GM12878 (cell line): Measurements from ENCODE around the gene ADD1. TPM values are rescaled to one million over a fixed set of nuclear protein-coding genes. Genes with fewer than 3 reads are reported as not detected.

ENCODE experiments used
- BCL11A ChIP-seq: IDR thresholded peaks from 2 replicates; pipeline ENCODE4 v1.6.1; 2011; ENCODE audit warnings: low read depth, low read length
- CEBPB ChIP-seq, 2 experiments: fragments of 150-350 bp in 1 of 2; IDR thresholded peaks; 2 replicates each; pipeline ENCODE4 v1.6.1; 2012 to 2014; ENCODE audit warnings: low read depth in 2 of 2, low read length in 2 of 2, borderline replicate concordance in 1 of 2, inconsistent platforms in 1 of 2
- CREM ChIP-seq: IDR thresholded peaks from 2 replicates; pipeline ENCODE4 v1.6.1; 2014; ENCODE audit warnings: antibody characterized with exemption, low read depth
- EED ChIP-seq: sonication (generic); IDR thresholded peaks from 2 replicates; pipeline ENCODE4 v1.6.1; 2016; ENCODE audit warnings: antibody characterized with exemption, low read depth
- EGR1 ChIP-seq, 2 experiments: IDR thresholded peaks; 1 replicate in 1 of 2; 2 replicates in 1 of 2; pipeline ENCODE4 v1.6.1; 2011 to 2012; ENCODE audit warnings: low read depth in 2 of 2, low read length in 2 of 2, borderline replicate concordance in 1 of 2, mild to moderate bottlenecking in 1 of 2, moderate library complexity in 1 of 2
- EP300 ChIP-seq, 2 experiments: fragments of 150-350 bp in 1 of 2; IDR thresholded peaks; 2 replicates each; pipeline ENCODE4 v1.6.1; 2011 to 2012; ENCODE audit warnings: low read depth in 2 of 2, low read length in 2 of 2, borderline replicate concordance in 1 of 2, improper control_type of control experiment in 1 of 2, inconsistent platforms in 1 of 2; ENCODE audit not compliant: control insufficient read depth in 1 of 2
- FOS ChIP-seq: IDR thresholded peaks from 3 replicates; pipeline ENCODE4 v1.6.1; 2011; ENCODE audit warnings: borderline replicate concordance; ENCODE audit not compliant: insufficient read length; ENCODE audit errors: extremely low read depth
- GATAD2B ChIP-seq: fragments of 450-650 bp; conservative IDR thresholded peaks from 2 replicates; pipeline ENCODE4 v1.6.1; 2017; ENCODE audit warnings: low read depth, mild to moderate bottlenecking, moderate library complexity
- HDAC6 ChIP-seq: fragments of 200-600 bp; sonication (generic); IDR thresholded peaks from one replicate; pipeline ENCODE4 v1.8.0; 2017; ENCODE audit warnings: antibody characterized with exemption; ENCODE audit not compliant: unreplicated experiment
- KLF5 ChIP-seq: fragments of 450-650 bp; IDR thresholded peaks from 2 replicates; pipeline ENCODE4 v1.6.1; 2014; ENCODE audit warnings: mild to moderate bottlenecking; ENCODE audit not compliant: partially characterized antibody
- MEF2B ChIP-seq: fragments of 450-650 bp; IDR thresholded peaks from 2 replicates; pipeline ENCODE4 v1.6.1; 2018; ENCODE audit warnings: mild to moderate bottlenecking, moderate library complexity; ENCODE audit not compliant: partially characterized antibody, poor library complexity, severe bottlenecking
- MYC ChIP-seq: IDR thresholded peaks from 2 replicates; pipeline ENCODE4 v1.6.1; 2011; ENCODE audit warnings: mild to moderate bottlenecking, low read length, moderate library complexity, inconsistent platforms; ENCODE audit not compliant: insufficient read depth, insufficient replicate concordance, insufficient read length, severe bottlenecking
- NFIC ChIP-seq: IDR thresholded peaks from 2 replicates; pipeline ENCODE4 v1.6.1; 2012; ENCODE audit warnings: low read depth, mild to moderate bottlenecking, inconsistent platforms, low read length, moderate library complexity
- NR2C1 ChIP-seq: fragments of 450-650 bp; IDR thresholded peaks from 2 replicates; pipeline ENCODE4 v1.6.1; 2017; ENCODE audit warnings: antibody characterized with exemption, mild to moderate bottlenecking, moderate library complexity
- NRF1 ChIP-seq: conservative IDR thresholded peaks from 2 replicates; pipeline ENCODE4 v1.6.1; 2011; ENCODE audit warnings: mild to moderate bottlenecking, low read depth, low read length, improper control_type of control experiment
- POLR2A ChIP-seq: IDR thresholded peaks from 2 replicates; pipeline ENCODE4 v1.6.1; 2011; ENCODE audit warnings: low read depth, mild to moderate bottlenecking, low read length
- POU2F2 ChIP-seq: IDR thresholded peaks from 3 replicates; pipeline ENCODE4 v1.6.1; 2011; ENCODE audit warnings: low read depth, mild to moderate bottlenecking, low read length, borderline replicate concordance
- RELA ChIP-seq: fragments of 450-650 bp; IDR thresholded peaks from 2 replicates; pipeline ENCODE4 v1.8.0; 2014; ENCODE audit warnings: borderline replicate concordance; ENCODE audit not compliant: partially characterized antibody
- RUNX3 ChIP-seq: IDR thresholded peaks from 2 replicates; pipeline ENCODE4 v1.6.1; 2012; ENCODE audit warnings: low read length, inconsistent platforms
- SMARCA5 ChIP-seq: fragments of 450-650 bp; IDR thresholded peaks from 2 replicates; pipeline ENCODE4 v1.6.1; 2017; ENCODE audit warnings: mild to moderate bottlenecking
- ZNF207 ChIP-seq: fragments of 450-650 bp; IDR thresholded peaks from 2 replicates; pipeline ENCODE4 v1.6.1; 2014; ENCODE audit warnings: antibody characterized with exemption, mild to moderate bottlenecking, borderline replicate concordance
- polyA plus RNA-seq, 11 experiments: library from polyadenylated mRNA; depleted of rRNA in 4 of 11; unstranded in 6 of 11; stranded (reverse) in 5 of 11; fragments of >200 nt; fragmentation: Nextera tagmentation in 4 of 11; fragmentation: Illumina TruSeq in 1 of 11; extraction: Ambion mirVana in 4 of 11; extraction: Trizol in 1 of 11; gene quantifications; 1 replicate in 1 of 11; 2 replicates in 10 of 11; pipeline versions ENCODE4 v1.2.1 to v1.2.3, GENCODE V29; 2011 to 2016; ENCODE audit warnings: inconsistent platforms in 2 of 11, missing spikeins in 2 of 11, low read depth in 1 of 11
- total RNA-seq, 4 experiments: library from RNA; depleted of rRNA in 3 of 4; stranded (reverse); fragments of >200 nt in 3 of 4; fragmentation: Illumina TruSeq in 1 of 4; extraction: Trizol in 1 of 4; gene quantifications; 2 replicates each; pipeline versions ENCODE4 v1.2.1 to v1.2.3, GENCODE V29; 2013 to 2021
- TF ChIP-seq, protein P1 (sequence below): fragments of 450-650 bp; formaldehyde crosslinking; IDR thresholded peaks from 2 replicates; pipeline ENCODE4 v1.5.0; 2022; ENCODE audit warnings: mild to moderate bottlenecking, missing genetic modification characterization
- TF ChIP-seq, protein P2 (sequence below): fragments of 450-650 bp; IDR thresholded peaks from 2 replicates; pipeline ENCODE4 v1.6.1; 2018; ENCODE audit warnings: borderline replicate concordance, mild to moderate bottlenecking; ENCODE audit not compliant: partially characterized antibody
- TF ChIP-seq, protein P3 (sequence below): fragments of 450-650 bp; IDR thresholded peaks from 2 replicates; pipeline ENCODE4 v1.6.1; 2016; ENCODE audit warnings: mild to moderate bottlenecking

The ADD1 gene
- total and polyA plus RNA-seq, 10 of the 15 experiments (the other 5 are each of a cell fraction or from before 2014, with no cell fraction given), result 21.6 to 182 (median 105) TPM

DNA sequence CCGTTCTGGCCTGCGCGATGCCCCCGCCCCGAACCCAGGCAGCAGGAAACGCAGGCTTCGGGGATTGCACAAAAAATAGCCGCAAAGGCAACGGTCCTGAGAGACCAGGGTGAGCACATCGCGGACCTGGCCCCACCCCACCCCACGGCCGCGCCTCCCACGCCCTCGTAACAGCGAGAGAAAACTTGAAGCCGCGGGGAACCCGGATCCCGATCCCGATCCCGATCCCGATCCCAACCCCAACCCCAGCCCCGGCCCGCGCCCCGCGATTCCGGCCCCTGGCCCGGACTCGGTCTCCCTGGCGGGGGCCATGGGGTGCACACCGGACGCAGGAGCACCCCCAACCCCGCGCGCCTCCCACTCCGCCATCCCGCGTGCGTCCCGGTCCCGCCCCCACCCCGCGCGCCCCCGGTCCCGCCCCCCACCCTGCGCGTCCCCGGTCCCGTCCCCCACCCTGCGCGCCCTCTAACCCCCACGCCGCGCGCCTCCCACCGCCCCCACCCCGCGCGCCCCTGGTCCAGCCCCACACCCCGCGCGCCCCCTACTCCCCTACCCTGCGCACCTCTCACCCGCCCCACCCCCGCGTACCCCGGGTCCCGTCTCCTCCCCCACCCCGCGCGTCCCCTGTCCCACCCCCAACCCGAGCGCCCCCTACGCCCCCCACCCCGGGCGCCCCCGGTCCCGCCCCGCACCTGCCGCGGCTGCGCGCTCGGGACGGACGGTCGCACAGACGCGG is 90.6 kb downstream of the ADD1 start (continued):
- TF ChIP-seq GATAD2B (0 out of 2 replicates have a peak, but pooled peaks have one; percentile 70), MEF2B (peak; percentile 5), RUNX3 (no peak), MYC (no peak), CREM (no peak), EED (no peak), NR2C1 (no peak), ZNF207 (no peak), CEBPB (IDR thresholded peaks at IDR 0.05; ENCODE audit: borderline replicate concordance in 1 of 2, low read depth in 2 of 2, low read length in 2 of 2) (no peak), RELA (no peak), FOS (no peak), EP300 (IDR thresholded peaks at IDR 0.05; ENCODE audit: borderline replicate concordance in 1 of 2, control insufficient read depth in 1 of 2, low read depth in 2 of 2, low read length in 2 of 2) (no peak), SMARCA5 (no peak), HDAC6 (no peak), KLF5 (no peak), POLR2A (no peak), BCL11A (no peak), NRF1 (0 out of 2 replicates have a peak, but pooled peaks have one; percentile 8), POU2F2 (no peak), NFIC (no peak), EGR1 (IDR thresholded peaks at IDR 0.05; ENCODE audit: borderline replicate concordance in 1 of 2, low read depth in 2 of 2, low read length in 2 of 2) (no peak)
- TF ChIP-seq, protein P1, sequence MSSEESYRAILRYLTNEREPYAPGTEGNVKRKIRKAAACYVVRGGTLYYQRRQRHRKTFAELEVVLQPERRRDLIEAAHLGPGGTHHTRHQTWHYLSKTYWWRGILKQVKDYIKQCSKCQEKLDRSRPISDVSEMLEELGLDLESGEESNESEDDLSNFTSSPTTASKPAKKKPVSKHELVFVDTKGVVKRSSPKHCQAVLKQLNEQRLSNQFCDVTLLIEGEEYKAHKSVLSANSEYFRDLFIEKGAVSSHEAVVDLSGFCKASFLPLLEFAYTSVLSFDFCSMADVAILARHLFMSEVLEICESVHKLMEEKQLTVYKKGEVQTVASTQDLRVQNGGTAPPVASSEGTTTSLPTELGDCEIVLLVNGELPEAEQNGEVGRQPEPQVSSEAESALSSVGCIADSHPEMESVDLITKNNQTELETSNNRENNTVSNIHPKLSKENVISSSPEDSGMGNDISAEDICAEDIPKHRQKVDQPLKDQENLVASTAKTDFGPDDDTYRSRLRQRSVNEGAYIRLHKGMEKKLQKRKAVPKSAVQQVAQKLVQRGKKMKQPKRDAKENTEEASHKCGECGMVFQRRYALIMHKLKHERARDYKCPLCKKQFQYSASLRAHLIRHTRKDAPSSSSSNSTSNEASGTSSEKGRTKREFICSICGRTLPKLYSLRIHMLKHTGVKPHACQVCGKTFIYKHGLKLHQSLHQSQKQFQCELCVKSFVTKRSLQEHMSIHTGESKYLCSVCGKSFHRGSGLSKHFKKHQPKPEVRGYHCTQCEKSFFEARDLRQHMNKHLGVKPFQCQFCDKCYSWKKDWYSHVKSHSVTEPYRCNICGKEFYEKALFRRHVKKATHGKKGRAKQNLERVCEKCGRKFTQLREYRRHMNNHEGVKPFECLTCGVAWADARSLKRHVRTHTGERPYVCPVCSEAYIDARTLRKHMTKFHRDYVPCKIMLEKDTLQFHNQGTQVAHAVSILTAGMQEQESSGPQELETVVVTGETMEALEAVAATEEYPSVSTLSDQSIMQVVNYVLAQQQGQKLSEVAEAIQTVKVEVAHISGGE (CRISPR knock-in tag), result no peak
- TF ChIP-seq, protein P2, sequence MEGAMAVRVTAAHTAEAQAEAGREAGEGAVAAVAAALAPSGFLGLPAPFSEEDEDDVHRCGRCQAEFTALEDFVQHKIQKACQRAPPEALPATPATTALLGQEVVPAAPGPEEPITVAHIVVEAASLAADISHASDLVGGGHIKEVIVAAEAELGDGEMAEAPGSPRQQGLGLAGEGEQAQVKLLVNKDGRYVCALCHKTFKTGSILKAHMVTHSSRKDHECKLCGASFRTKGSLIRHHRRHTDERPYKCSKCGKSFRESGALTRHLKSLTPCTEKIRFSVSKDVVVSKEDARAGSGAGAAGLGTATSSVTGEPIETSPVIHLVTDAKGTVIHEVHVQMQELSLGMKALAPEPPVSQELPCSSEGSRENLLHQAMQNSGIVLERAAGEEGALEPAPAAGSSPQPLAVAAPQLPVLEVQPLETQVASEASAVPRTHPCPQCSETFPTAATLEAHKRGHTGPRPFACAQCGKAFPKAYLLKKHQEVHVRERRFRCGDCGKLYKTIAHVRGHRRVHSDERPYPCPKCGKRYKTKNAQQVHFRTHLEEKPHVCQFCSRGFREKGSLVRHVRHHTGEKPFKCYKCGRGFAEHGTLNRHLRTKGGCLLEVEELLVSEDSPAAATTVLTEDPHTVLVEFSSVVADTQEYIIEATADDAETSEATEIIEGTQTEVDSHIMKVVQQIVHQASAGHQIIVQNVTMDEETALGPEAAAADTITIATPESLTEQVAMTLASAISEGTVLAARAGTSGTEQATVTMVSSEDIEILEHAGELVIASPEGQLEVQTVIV, result no peak
- TF ChIP-seq, protein P3, sequence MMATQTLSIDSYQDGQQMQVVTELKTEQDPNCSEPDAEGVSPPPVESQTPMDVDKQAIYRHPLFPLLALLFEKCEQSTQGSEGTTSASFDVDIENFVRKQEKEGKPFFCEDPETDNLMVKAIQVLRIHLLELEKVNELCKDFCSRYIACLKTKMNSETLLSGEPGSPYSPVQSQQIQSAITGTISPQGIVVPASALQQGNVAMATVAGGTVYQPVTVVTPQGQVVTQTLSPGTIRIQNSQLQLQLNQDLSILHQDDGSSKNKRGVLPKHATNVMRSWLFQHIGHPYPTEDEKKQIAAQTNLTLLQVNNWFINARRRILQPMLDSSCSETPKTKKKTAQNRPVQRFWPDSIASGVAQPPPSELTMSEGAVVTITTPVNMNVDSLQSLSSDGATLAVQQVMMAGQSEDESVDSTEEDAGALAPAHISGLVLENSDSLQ, result no peak
